ENCODE results near the gene CHPF. TPM values are rescaled to one million over a fixed set of nuclear protein-coding genes. Genes with fewer than 3 reads are reported as not detected.
A peak's percentile ranks its signal among the peaks of the same experiment; 100 is the strongest.

The CHPF gene
- total RNA-seq, 1 experiment from 2014 or later = 26.4 TPM

DNA sequence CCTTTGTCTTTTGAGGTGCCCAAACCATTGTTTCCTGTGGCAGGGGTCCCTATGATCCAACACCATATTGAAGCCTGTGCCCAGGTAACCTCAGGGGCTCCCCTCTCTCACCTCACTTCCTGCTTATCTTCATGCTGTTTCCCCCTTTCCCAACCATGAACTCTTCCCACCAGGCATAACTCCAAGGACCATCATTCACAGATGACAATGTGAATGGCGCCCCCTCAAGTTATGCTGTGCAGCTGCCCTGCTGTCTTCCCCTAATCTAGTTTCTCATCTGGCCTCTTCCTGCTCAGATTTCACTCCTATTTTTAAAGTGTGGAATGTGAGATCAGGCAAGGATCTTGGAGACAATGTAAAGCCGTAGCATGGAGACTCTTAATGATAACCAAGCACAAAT, 43.5 kb downstream of the CHPF start:
- H3K4me1 ChIP-seq = peaks cover 14% of the 10 kb centered on the region; the same call in 1 of the 2 replicates
- H3K9me3 Mint-ChIP-seq (ENCODE audit: unreplicated experiment) = no peaks in the 10 kb centered on the region
- intact Hi-C loops (cut with micrococcal nuclease; ENCODE audit: unreplicated experiment) = no loop called here
- H3K4me3 ChIP-seq (ENCODE audit: low read depth, low read length) = no peak overlapping the region
- H3K27me3 Mint-ChIP-seq (ENCODE audit: insufficient read depth, unreplicated experiment) = no peaks in the 10 kb centered on the region
- peaks cover 11% of the 10 kb centered on the region for H3K36me3 Mint-ChIP-seq (ENCODE audit: insufficient read depth, unreplicated experiment)
- ChIA-PET POLR2A (no interaction called here), CTCF (interaction anchor here (0.6 to 7.2 kb wide), 4 partner anchors 9 to 48 kb away, joined by 4 to 243 read pairs (median 88); no protein-coding TSS in a partner anchor)
- TF ChIP-seq, protein P1, sequence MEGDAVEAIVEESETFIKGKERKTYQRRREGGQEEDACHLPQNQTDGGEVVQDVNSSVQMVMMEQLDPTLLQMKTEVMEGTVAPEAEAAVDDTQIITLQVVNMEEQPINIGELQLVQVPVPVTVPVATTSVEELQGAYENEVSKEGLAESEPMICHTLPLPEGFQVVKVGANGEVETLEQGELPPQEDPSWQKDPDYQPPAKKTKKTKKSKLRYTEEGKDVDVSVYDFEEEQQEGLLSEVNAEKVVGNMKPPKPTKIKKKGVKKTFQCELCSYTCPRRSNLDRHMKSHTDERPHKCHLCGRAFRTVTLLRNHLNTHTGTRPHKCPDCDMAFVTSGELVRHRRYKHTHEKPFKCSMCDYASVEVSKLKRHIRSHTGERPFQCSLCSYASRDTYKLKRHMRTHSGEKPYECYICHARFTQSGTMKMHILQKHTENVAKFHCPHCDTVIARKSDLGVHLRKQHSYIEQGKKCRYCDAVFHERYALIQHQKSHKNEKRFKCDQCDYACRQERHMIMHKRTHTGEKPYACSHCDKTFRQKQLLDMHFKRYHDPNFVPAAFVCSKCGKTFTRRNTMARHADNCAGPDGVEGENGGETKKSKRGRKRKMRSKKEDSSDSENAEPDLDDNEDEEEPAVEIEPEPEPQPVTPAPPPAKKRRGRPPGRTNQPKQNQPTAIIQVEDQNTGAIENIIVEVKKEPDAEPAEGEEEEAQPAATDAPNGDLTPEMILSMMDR (IDR thresholded peaks at IDR 0.05; ENCODE audit: insufficient read depth in 1 of 2, low read depth in 1 of 2, low read length in 1 of 2, severe bottlenecking in 1 of 2, unreplicated experiment in 1 of 2) = peak in 1 of 2 experiments; percentile 7
- no peaks in the 10 kb centered on the region; the same call in 1 of the 2 replicates for H3K36me3 ChIP-seq (ENCODE audit: control insufficient read depth, insufficient read depth, low read length)
- H3K9me3 ChIP-seq = no peaks in the 10 kb centered on the region
- no peak overlapping the region for H3K27ac Mint-ChIP-seq (ENCODE audit: unreplicated experiment)
- DNase-seq = no peak
- H3K4me1 Mint-ChIP-seq (ENCODE audit: low read depth, unreplicated experiment) = peaks cover 16% of the 10 kb centered on the region
- H3K4me3 Mint-ChIP-seq (ENCODE audit: unreplicated experiment) = peak overlapping the region; percentile 98
- BruUV-seq (replicated peaks) = no TSS peak
- no peaks in the 10 kb centered on the region for H3K27me3 ChIP-seq (replicated peaks; ENCODE audit: control insufficient read depth, insufficient read depth, low read length)

DNA sequence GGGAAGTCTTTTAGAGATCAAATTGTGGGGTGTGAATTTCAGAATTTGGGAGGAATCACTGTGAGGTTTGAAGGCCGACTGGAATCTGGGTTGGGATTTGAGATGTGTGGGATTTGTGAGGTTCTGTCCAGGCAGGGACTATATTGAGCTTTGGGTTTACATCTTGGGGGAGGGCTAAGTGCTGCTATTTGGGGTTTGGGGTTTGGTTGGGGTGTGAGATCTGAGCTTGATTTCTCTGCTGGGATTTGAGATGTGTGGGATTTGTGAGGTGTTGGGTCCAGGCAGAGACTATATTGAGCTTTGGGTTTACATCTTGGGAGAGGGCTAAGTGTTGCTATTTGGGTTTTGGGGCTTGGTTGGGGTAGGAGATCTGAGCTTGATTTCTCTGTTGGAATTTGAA, 44.1 kb downstream of the CHPF start:
- no TSS peak for BruUV-seq (replicated peaks)
- Mint-ChIP-seq H3K4me1 (ENCODE audit: low read depth, unreplicated experiment) (peaks cover 16% of the 10 kb centered on the region), H3K27me3 (ENCODE audit: insufficient read depth, unreplicated experiment) (no peaks in the 10 kb centered on the region), H3K27ac (ENCODE audit: unreplicated experiment) (peak overlapping the region; percentile 94), H3K36me3 (ENCODE audit: insufficient read depth, unreplicated experiment) (peaks cover 11% of the 10 kb centered on the region), H3K9me3 (ENCODE audit: unreplicated experiment) (no peaks in the 10 kb centered on the region), H3K4me3 (ENCODE audit: unreplicated experiment) (peak overlapping the region; percentile 98)
- no peak for DNase-seq
- Histone ChIP-seq H3K4me3 (ENCODE audit: low read depth, low read length) (peak overlapping the region; percentile 86), H3K4me1 (peaks cover 14% of the 10 kb centered on the region; the same call in 1 of the 2 replicates), H3K27me3 (replicated peaks; ENCODE audit: control insufficient read depth, insufficient read depth, low read length) (no peaks in the 10 kb centered on the region), H3K9me3 (no peaks in the 10 kb centered on the region), H3K36me3 (ENCODE audit: control insufficient read depth, insufficient read depth, low read length) (no peaks in the 10 kb centered on the region; the same call in 1 of the 2 replicates)
- TF ChIP-seq, protein P1 (IDR thresholded peaks at IDR 0.05; ENCODE audit: insufficient read depth in 1 of 2, low read depth in 1 of 2, low read length in 1 of 2, severe bottlenecking in 1 of 2, unreplicated experiment in 1 of 2) = no peak
- intact Hi-C loops (cut with micrococcal nuclease; ENCODE audit: unreplicated experiment) = no loop called here
- ChIA-PET CTCF (interaction anchor here (4.0 to 7.2 kb wide), 3 partner anchors 10 to 29 kb away, joined by 49 to 243 read pairs (median 126); no protein-coding TSS in a partner anchor), POLR2A (interaction anchor here (1.7 kb wide), 1 partner anchor 111 kb away, joined by 9 read pairs; the partner anchor contains the start of gene DNPEP)

- intact Hi-C loops (cut with micrococcal nuclease; ENCODE audit: unreplicated experiment) = no loop called here
- no peaks in the 10 kb centered on the region for H3K9me3 ChIP-seq
Observed at GRCh38 chr2:219499058-219499307, 44.6 kb downstream of the CHPF start.

More at GRCh38 chr2:219499058-219499307, 44.6 kb downstream of the CHPF start:
- ChIA-PET CTCF (interaction anchor here (0.6 to 7.2 kb wide), 18 partner anchors 10 to 204 kb away, joined by 3 to 243 read pairs (median 6); partner anchors contain the start of genes ASIC4, CHPF, DNPEP and STK11IP), POLR2A (interaction anchor here (0.6 to 1.7 kb wide), 13 partner anchors 9 to 250 kb away, joined by 3 to 10 read pairs (median 4); partner anchors contain the start of genes DNAJB2, DNPEP and STK11IP)
- Mint-ChIP-seq H3K9me3 (ENCODE audit: unreplicated experiment) (no peaks in the 10 kb centered on the region), H3K27ac (ENCODE audit: unreplicated experiment) (peak overlapping the region; percentile 94), H3K4me1 (ENCODE audit: low read depth, unreplicated experiment) (peaks cover 16% of the 10 kb centered on the region), H3K27me3 (ENCODE audit: insufficient read depth, unreplicated experiment) (no peaks in the 10 kb centered on the region), H3K36me3 (ENCODE audit: insufficient read depth, unreplicated experiment) (peaks cover 11% of the 10 kb centered on the region), H3K4me3 (ENCODE audit: unreplicated experiment) (peak overlapping the region; percentile 98)
- H3K4me1 ChIP-seq = peaks cover 14% of the 10 kb centered on the region; the same call in 1 of the 2 replicates
- TF ChIP-seq, protein P1 (IDR thresholded peaks at IDR 0.05; ENCODE audit: insufficient read depth in 1 of 2, low read depth in 1 of 2, low read length in 1 of 2, severe bottlenecking in 1 of 2, unreplicated experiment in 1 of 2) = no peak
- no peaks in the 10 kb centered on the region; the same call in 1 of the 2 replicates for H3K36me3 ChIP-seq (ENCODE audit: control insufficient read depth, insufficient read depth, low read length)
- BruUV-seq (replicated peaks) = no TSS peak
- DNase-seq = no peak
- H3K4me3 ChIP-seq (ENCODE audit: low read depth, low read length) = peak overlapping the region; percentile 86
- no peaks in the 10 kb centered on the region for H3K27me3 ChIP-seq (replicated peaks; ENCODE audit: control insufficient read depth, insufficient read depth, low read length)

All from Caco-2 (cell line).